Liver (tissue), 9 donors: Measurements from ENCODE around the gene FADD. TPM values are rescaled to one million over a fixed set of nuclear protein-coding genes. Genes with fewer than 3 reads are reported as not detected.

Experiments
- DNase-seq: peaks from one replicate; pipeline ENCODE4 v3.0.0-alpha.2; 2017; ENCODE audit warnings: low spot score
- H3K27ac ChIP-seq, 2 donors: one replicate each; pipeline ENCODE4 v1.7.0; 2013; ENCODE audit warnings: inconsistent platforms in 2 of 2, low read length in 2 of 2, control low read depth in 1 of 2, low read depth in 1 of 2, mild to moderate bottlenecking in 1 of 2
- H3K27me3 ChIP-seq, 4 donors: one replicate each; pipeline versions ENCODE4 v1.6.1 to v1.7.0; 2013; ENCODE audit warnings: low read length in 3 of 4, inconsistent platforms in 1 of 4, mild to moderate bottlenecking in 1 of 4, moderate library complexity in 1 of 4; ENCODE audit not compliant: control insufficient read depth in 4 of 4, insufficient read depth in 4 of 4
- H3K36me3 ChIP-seq, 4 donors: one replicate each; pipeline versions ENCODE4 v1.6.1 to v1.7.0; 2013; ENCODE audit warnings: low read length in 3 of 4, mild to moderate bottlenecking in 3 of 4, low read depth in 1 of 4, moderate library complexity in 1 of 4; ENCODE audit not compliant: control insufficient read depth in 4 of 4, insufficient read depth in 3 of 4
- H3K4me1 ChIP-seq, 4 donors: one replicate each; pipeline versions ENCODE4 v1.6.1 to v1.7.0; 2013; ENCODE audit warnings: low read length in 3 of 4, mild to moderate bottlenecking in 3 of 4, moderate library complexity in 1 of 4; ENCODE audit not compliant: control insufficient read depth in 4 of 4, insufficient read depth in 4 of 4
- H3K4me3 ChIP-seq, 3 donors: one replicate each; pipeline versions ENCODE4 v1.6.1 to v1.7.0; 2013; ENCODE audit warnings: low read length in 3 of 3, control low read depth in 1 of 3, low read depth in 1 of 3, mild to moderate bottlenecking in 1 of 3
- H3K9ac ChIP-seq, 2 donors: one replicate each; pipeline ENCODE4 v1.7.0; 2013; ENCODE audit warnings: low read length in 2 of 2, mild to moderate bottlenecking in 2 of 2, moderate library complexity in 2 of 2, control low read depth in 1 of 2, low read depth in 1 of 2
- H3K9me3 ChIP-seq, 4 donors: one replicate each; pipeline versions ENCODE4 v1.6.1 to v1.7.0; 2013; ENCODE audit warnings: low read length in 3 of 4; ENCODE audit not compliant: control insufficient read depth in 4 of 4
- EGR1 ChIP-seq, 2 donors: IDR thresholded peaks; 2 replicates each; pipeline ENCODE4 v1.6.1; 2016 to 2018; ENCODE audit warnings: antibody characterized with exemption in 2 of 2, low read depth in 2 of 2
- FOXA1 ChIP-seq: IDR thresholded peaks from 2 replicates; pipeline ENCODE4 v1.6.1; 2016; ENCODE audit warnings: antibody characterized with exemption
- FOXA2 ChIP-seq: IDR thresholded peaks from 2 replicates; pipeline ENCODE4 v1.6.1; 2016; ENCODE audit warnings: antibody characterized with exemption
- GABPA ChIP-seq, 2 donors: IDR thresholded peaks in 1 of 2; conservative IDR thresholded peaks in 1 of 2; 2 replicates each; pipeline ENCODE4 v1.6.1; 2016; ENCODE audit warnings: antibody characterized with exemption in 2 of 2, mild to moderate bottlenecking in 1 of 2, moderate library complexity in 1 of 2
- HNF4G ChIP-seq: IDR thresholded peaks from 2 replicates; pipeline ENCODE4 v1.6.1; 2016; ENCODE audit warnings: antibody characterized with exemption
- NR2F2 ChIP-seq: IDR thresholded peaks from 2 replicates; pipeline ENCODE4 v1.6.1; 2016; ENCODE audit warnings: antibody characterized with exemption
- RAD21 ChIP-seq, 2 donors: IDR thresholded peaks; 2 replicates each; pipeline ENCODE4 v1.6.1; 2016; ENCODE audit warnings: antibody characterized with exemption in 2 of 2, mild to moderate bottlenecking in 2 of 2
- RXRA ChIP-seq, 2 donors: IDR thresholded peaks; 2 replicates each; pipeline ENCODE4 v1.6.1; 2017 to 2018; ENCODE audit warnings: antibody characterized with exemption in 2 of 2, mild to moderate bottlenecking in 1 of 2
- SP1 ChIP-seq: IDR thresholded peaks from 2 replicates; pipeline ENCODE4 v1.6.1; 2018; ENCODE audit warnings: antibody characterized with exemption, mild to moderate bottlenecking
- TAF1 ChIP-seq: conservative IDR thresholded peaks from 2 replicates; pipeline ENCODE4 v1.6.1; 2016; ENCODE audit warnings: antibody characterized with exemption, mild to moderate bottlenecking
- YY1 ChIP-seq: IDR thresholded peaks from 2 replicates; pipeline ENCODE4 v1.6.1; 2016; ENCODE audit warnings: antibody characterized with exemption, mild to moderate bottlenecking
- WGBS: extraction: QIAGEN DNeasy Blood & Tissue Kit; methylation state at CpG from one replicate; pipeline ENCODE4 v1.1.7; 2013; 5-methylcytosine and 5-hydroxymethylcytosine counted together
- polyA plus RNA-seq, 2 donors: library from polyadenylated mRNA; stranded (reverse) in 1 of 2; unstranded in 1 of 2; fragments of 200-250 nt in 1 of 2; fragments of >200 nt in 1 of 2; fragmentation: Nextera tagmentation in 1 of 2; extraction: Ambion mirVana in 1 of 2; gene quantifications; one replicate each; pipeline versions ENCODE4 v1.2.1 to v1.2.3, GENCODE V29; 2013 to 2015
- total RNA-seq, 2 donors: library from RNA; depleted of rRNA; stranded (reverse); fragments of >200 nt; gene quantifications; one replicate each; pipeline ENCODE4 v1.2.3, GENCODE V29; 2014
- TF ChIP-seq, protein P1 (sequence below): IDR thresholded peaks from 2 replicates; pipeline ENCODE4 v1.6.1; 2016; ENCODE audit warnings: antibody characterized with exemption, mild to moderate bottlenecking
- TF ChIP-seq, protein P2 (sequence below): IDR thresholded peaks from 2 replicates; pipeline ENCODE4 v1.6.1; 2016; ENCODE audit warnings: antibody characterized with exemption
- TF ChIP-seq, protein P3 (sequence below): IDR thresholded peaks from 2 replicates; pipeline ENCODE4 v1.6.1; 2016; ENCODE audit warnings: antibody characterized with exemption
- donor health status: healthy.
- donor health status: healthy.
- donor health status: healthy.
- donor health status: healthy.
- donor health status: healthy.

FADD gene
- total and polyA plus RNA-seq, 4 donors = 1.8 to 17.3 (median 14.8) TPM

DNA sequence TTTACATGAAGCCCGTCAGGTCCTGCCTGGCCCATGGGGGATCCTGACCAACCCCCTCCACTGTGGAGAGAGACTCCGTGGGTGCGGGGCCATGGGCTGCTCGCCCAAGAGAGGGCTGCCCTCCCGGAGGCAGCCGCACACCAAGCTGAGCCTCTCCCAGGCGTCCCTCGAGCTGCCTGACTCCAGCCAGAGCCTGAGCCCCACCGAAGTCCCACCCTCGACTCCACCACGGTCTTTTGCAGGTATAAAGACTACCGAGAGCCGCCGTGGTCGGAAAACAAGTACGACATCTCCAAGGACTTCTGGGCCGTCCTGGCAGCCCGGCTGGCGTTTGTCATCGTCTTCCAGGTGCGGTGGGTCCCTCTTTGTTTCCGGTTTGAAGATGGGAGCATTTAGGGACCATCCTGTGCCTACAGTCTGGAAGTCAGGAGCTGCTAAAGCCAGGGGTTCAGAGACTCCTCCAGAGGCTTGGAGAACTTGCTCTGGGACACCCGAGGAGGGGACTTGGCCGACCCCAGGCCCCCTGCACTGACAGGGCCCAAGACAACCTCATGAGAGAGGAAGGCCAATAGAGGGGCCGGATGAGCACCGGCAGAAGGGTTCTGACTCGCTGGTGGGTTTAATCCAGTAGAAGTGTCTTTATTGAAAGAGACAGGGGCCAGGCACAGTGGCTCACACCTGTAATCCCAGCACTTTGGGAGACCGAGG lies 17.6 kb upstream of the FADD start (continued):
- TF ChIP-seq, protein P1, sequence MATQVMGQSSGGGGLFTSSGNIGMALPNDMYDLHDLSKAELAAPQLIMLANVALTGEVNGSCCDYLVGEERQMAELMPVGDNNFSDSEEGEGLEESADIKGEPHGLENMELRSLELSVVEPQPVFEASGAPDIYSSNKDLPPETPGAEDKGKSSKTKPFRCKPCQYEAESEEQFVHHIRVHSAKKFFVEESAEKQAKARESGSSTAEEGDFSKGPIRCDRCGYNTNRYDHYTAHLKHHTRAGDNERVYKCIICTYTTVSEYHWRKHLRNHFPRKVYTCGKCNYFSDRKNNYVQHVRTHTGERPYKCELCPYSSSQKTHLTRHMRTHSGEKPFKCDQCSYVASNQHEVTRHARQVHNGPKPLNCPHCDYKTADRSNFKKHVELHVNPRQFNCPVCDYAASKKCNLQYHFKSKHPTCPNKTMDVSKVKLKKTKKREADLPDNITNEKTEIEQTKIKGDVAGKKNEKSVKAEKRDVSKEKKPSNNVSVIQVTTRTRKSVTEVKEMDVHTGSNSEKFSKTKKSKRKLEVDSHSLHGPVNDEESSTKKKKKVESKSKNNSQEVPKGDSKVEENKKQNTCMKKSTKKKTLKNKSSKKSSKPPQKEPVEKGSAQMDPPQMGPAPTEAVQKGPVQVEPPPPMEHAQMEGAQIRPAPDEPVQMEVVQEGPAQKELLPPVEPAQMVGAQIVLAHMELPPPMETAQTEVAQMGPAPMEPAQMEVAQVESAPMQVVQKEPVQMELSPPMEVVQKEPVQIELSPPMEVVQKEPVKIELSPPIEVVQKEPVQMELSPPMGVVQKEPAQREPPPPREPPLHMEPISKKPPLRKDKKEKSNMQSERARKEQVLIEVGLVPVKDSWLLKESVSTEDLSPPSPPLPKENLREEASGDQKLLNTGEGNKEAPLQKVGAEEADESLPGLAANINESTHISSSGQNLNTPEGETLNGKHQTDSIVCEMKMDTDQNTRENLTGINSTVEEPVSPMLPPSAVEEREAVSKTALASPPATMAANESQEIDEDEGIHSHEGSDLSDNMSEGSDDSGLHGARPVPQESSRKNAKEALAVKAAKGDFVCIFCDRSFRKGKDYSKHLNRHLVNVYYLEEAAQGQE = no peak
- TF ChIP-seq RXRA (IDR thresholded peaks at IDR 0.05) (no peak), FOXA2 (no peak), NR2F2 (no peak)
- TF ChIP-seq, protein P2, sequence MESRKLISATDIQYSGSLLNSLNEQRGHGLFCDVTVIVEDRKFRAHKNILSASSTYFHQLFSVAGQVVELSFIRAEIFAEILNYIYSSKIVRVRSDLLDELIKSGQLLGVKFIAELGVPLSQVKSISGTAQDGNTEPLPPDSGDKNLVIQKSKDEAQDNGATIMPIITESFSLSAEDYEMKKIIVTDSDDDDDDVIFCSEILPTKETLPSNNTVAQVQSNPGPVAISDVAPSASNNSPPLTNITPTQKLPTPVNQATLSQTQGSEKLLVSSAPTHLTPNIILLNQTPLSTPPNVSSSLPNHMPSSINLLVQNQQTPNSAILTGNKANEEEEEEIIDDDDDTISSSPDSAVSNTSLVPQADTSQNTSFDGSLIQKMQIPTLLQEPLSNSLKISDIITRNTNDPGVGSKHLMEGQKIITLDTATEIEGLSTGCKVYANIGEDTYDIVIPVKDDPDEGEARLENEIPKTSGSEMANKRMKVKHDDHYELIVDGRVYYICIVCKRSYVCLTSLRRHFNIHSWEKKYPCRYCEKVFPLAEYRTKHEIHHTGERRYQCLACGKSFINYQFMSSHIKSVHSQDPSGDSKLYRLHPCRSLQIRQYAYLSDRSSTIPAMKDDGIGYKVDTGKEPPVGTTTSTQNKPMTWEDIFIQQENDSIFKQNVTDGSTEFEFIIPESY = no peak
- TF ChIP-seq, protein P3, sequence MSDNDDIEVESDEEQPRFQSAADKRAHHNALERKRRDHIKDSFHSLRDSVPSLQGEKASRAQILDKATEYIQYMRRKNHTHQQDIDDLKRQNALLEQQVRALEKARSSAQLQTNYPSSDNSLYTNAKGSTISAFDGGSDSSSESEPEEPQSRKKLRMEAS = no peak

DNA sequence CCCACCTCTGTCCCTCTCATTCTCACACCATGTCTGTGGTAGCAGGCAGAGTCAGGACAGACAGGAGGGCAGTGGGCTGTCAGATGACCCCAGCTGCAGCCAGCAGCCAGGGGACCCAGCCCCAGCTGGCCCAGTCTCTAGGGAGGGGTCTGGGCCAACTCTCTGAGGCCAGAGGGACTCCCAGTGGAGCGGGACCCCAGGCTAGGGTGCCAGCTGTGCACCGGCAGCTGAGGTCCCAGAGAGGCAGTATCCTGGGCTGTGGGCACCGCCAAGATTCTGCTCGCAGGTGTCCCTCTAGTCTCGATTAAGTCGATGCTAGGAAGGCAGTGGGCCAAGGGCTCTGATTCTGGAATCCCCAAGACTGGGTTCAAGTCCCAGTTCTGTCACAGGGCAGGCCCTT lies 16.7 kb upstream of the FADD start:
- Histone ChIP-seq H3K4me1 (peaks cover 0 to under 1% (median 0%) of the 10 kb centered on the region in 4 donors), H3K27ac (no peak overlapping the region), H3K4me3 (no peak overlapping the region), H3K9ac (no peak overlapping the region), H3K9me3 (no peaks in the 10 kb centered on the region), H3K27me3 (no peaks in the 10 kb centered on the region), H3K36me3 (peaks cover 0 to 49% (median 16%) of the 10 kb centered on the region in 4 donors)
- 86% methylated on average over 6 of the region's 6 CpGs for WGBS
- TF ChIP-seq, protein P2 = no peak
- TF ChIP-seq EGR1 (IDR thresholded peaks at IDR 0.05; ENCODE audit: low read depth in 2 of 2) = no peak
- TF ChIP-seq GABPA (IDR thresholded peaks at IDR 0.05 in 1 of 2, conservative IDR thresholded peaks at IDR 0.05 in 1 of 2) = no peak
- no peak for TF ChIP-seq FOXA1
- TF ChIP-seq TAF1 = no peak
- TF ChIP-seq, protein P1 = no peak
- TF ChIP-seq RAD21 (IDR thresholded peaks at IDR 0.05) = no peak
- no peak for TF ChIP-seq YY1
- TF ChIP-seq HNF4G = no peak
- no peak for TF ChIP-seq SP1
- no peak for TF ChIP-seq RXRA (IDR thresholded peaks at IDR 0.05)
- DNase-seq = no peak
